Common myeloid progenitor, CD34-positive (primary cell): ENCODE results near the gene IGF2.

Experiments used
- CTCF ChIA-PET: fragments of 350-600 bp; sonication (Branson Sonifier 250); formaldehyde crosslinking; loops from one replicate; lab custom pipeline; 2021; ENCODE audit warnings: antibody characterized with exemption; lab: Charles Lee
- POLR2A ChIA-PET: fragments of 350-600 bp; sonication (Branson Sonifier 250); formaldehyde crosslinking; loops from one replicate; lab custom pipeline; 2021; ENCODE audit warnings: antibody characterized with exemption; lab: Charles Lee
- DNase-seq, 3 donors: peaks; one replicate each; pipeline versions ENCODE4 v3.0.0 to v3.0.0-alpha.2; 2013
- H3K27ac ChIP-seq, 2 experiments: 1 replicate in 1 of 2; 2 replicates in 1 of 2; pipeline ENCODE4 v1.7.0; 2013; ENCODE audit warnings: inconsistent platforms in 2 of 2, low read length in 2 of 2, mild to moderate bottlenecking in 2 of 2, low read depth in 1 of 2, moderate library complexity in 1 of 2; ENCODE audit not compliant: severe bottlenecking in 2 of 2, insufficient read depth in 1 of 2, poor library complexity in 1 of 2
- H3K27me3 ChIP-seq, 5 experiments: replicated peaks in 2 of 5; 1 replicate in 3 of 5; 2 replicates in 2 of 5; pipeline versions ENCODE4 v1.6.1 to v1.7.0; 2013; ENCODE audit warnings: low read length in 4 of 5, mild to moderate bottlenecking in 2 of 5, moderate library complexity in 2 of 5, inconsistent platforms in 1 of 5; ENCODE audit not compliant: insufficient read depth in 5 of 5, control insufficient read depth in 4 of 5
- H3K36me3 ChIP-seq, 4 experiments: 1 replicate in 2 of 4; 2 replicates in 2 of 4; pipeline versions ENCODE4 v1.6.1 to v1.7.0; 2013; ENCODE audit warnings: low read length in 3 of 4, control low read depth in 1 of 4, mild to moderate bottlenecking in 1 of 4; ENCODE audit not compliant: control insufficient read depth in 4 of 4, insufficient read depth in 4 of 4
- H3K4me1 ChIP-seq, 4 experiments: 1 replicate in 3 of 4; 2 replicates in 1 of 4; pipeline versions ENCODE4 v1.6.1 to v1.7.1; 2013; ENCODE audit warnings: low read length in 3 of 4, mild to moderate bottlenecking in 3 of 4, control low read depth in 1 of 4, inconsistent platforms in 1 of 4, moderate library complexity in 1 of 4; ENCODE audit not compliant: control insufficient read depth in 4 of 4, insufficient read depth in 4 of 4; ENCODE audit errors: control extremely low read depth in 1 of 4
- H3K4me3 ChIP-seq, 7 experiments: 1 replicate in 4 of 7; 2 replicates in 3 of 7; pipeline versions ENCODE4 v1.5.1 to v1.7.0; 2013; ENCODE audit warnings: mild to moderate bottlenecking in 7 of 7, low read length in 6 of 7, moderate library complexity in 6 of 7, inconsistent platforms in 2 of 7, low read depth in 2 of 7, control low read depth in 1 of 7; ENCODE audit not compliant: insufficient read depth in 4 of 7, control insufficient read depth in 1 of 7; ENCODE audit errors: extremely low read depth in 1 of 7
- H3K9me3 ChIP-seq, 5 experiments: 1 replicate in 4 of 5; 2 replicates in 1 of 5; pipeline versions ENCODE4 v1.6.1 to v1.7.1; 2013; ENCODE audit warnings: low read length in 4 of 5, mild to moderate bottlenecking in 2 of 5, inconsistent platforms in 1 of 5, low read depth in 1 of 5, moderate library complexity in 1 of 5; ENCODE audit not compliant: control insufficient read depth in 4 of 5, insufficient read depth in 2 of 5; ENCODE audit errors: control extremely low read depth in 1 of 5
- WGBS: methylation state at CpG from one replicate; pipeline ENCODE4 v1.1.5; 2013; ENCODE audit not compliant: insufficient coverage; 5-methylcytosine and 5-hydroxymethylcytosine counted together

IGF2 gene

GRCh38 chr11:2132246-2132645 lies 6.9 kb downstream of the IGF2 start:
- Histone ChIP-seq H3K4me1 (peaks cover 0 to 3% (median 0%) of the 10 kb centered on the region in 4 experiments), H3K36me3 (no peaks in the 10 kb centered on the region), H3K9me3 (no peaks in the 10 kb centered on the region), H3K4me3 (no peak overlapping the region), H3K27me3 (peaks cover 0 to 74% (median 18%) of the 10 kb centered on the region in 5 experiments), H3K27ac (no peak overlapping the region)
- ChIA-PET POLR2A (no interaction called here), CTCF (interaction anchor here (2.0 kb wide), 1 partner anchor 18 kb away, joined by 5 read pairs; no protein-coding TSS in a partner anchor)
- no peak for DNase-seq
- 87% methylated on average over 3 of the region's 6 CpGs for WGBS

DNA sequence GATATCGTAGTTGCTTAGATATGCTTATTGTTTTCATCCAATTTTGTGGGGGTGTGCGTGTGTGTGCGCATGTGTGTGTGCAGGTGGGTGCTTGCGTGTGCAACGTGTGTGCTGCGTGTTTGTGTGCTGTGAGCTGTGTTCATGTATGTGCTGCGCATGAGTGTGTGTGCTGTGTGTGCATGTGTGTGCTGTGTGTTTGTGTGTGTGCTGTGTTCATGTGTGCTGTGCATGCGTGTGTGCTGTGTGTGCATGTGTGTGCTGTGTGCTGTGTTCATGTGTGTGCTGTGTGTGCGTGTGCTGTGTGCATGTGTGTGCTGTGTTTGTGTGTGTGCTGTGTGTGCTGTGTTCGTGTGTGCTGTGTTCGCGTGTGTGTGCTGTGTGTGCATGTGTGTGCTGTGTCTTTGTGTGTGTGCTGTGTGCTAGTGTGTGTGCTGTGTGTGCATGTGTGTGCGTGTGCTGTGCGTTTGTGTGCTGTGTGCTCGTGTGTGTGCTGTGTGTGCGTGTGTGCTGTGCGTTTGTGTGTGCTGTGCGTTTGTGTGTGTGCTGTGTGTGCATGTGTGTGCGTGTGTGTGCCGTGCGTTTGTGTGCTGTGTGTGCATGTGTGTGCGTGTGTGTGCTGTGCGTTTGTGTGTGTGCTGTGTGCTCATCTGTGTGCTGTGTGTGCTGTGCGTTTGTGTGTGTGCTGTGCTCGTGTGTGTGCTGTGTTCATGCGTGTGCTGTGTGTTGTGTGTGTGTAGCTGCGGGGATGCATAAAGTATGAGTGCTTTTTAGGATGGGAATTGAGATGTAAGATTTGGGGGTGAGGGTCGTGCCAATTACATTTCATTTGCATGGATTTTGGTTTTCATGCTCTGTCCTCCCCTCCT lies 7.6 kb downstream of the IGF2 start:
- 91% methylated on average over 23 of the region's 28 CpGs for WGBS
- POLR2A ChIA-PET: no interaction called here
- H3K36me3 ChIP-seq: no peaks in the 10 kb centered on the region
- H3K4me1 ChIP-seq: no peaks in the 10 kb centered on the region
- CTCF ChIA-PET: interaction anchor here (1.5 kb wide), 1 partner anchor 20 kb away, joined by 6 read pairs; no protein-coding TSS in a partner anchor
- H3K27ac ChIP-seq: no peak overlapping the region
- H3K27me3 ChIP-seq: peaks cover 0 to 68% (median 18%) of the 10 kb centered on the region in 5 experiments
- no peak for DNase-seq
- no peaks in the 10 kb centered on the region for H3K9me3 ChIP-seq
- no peak overlapping the region for H3K4me3 ChIP-seq

DNA sequence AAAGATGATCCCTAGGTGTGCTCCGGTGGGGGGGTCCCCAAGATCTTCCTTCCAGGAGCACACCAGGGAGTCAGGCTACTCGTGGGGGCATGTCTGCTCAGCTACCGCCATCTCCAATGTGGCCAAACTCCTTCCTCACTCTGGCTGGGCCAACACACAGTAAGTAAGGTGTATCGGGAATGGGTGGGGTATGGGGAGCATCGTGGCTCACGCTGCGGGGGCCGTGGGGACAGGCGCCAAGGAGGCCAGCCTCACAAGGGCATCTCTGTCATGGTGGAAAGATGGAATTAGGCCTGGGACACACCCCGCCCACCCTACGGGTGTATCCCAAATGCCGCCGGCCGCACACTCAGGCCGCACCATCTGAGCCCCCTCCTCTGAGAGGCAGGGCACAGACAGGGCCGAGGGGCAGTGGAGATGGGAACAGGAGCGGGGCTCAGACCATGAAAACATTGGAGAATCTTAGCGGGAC lies 8.3 kb downstream of the IGF2 start:
- 91% methylated on average over 16 of the region's 18 CpGs for WGBS
- no peak for DNase-seq
- no peaks in the 10 kb centered on the region for H3K9me3 ChIP-seq
- peaks cover 0 to 61% (median 12%) of the 10 kb centered on the region in 5 experiments for H3K27me3 ChIP-seq
- no peaks in the 10 kb centered on the region for H3K36me3 ChIP-seq
- ChIA-PET CTCF (interaction anchor here (0.6 to 1.5 kb wide), 2 partner anchors 21 to 331 kb away, joined by 4 to 6 read pairs; no protein-coding TSS in a partner anchor), POLR2A (no interaction called here)
- no peaks in the 10 kb centered on the region for H3K4me1 ChIP-seq
- no peak overlapping the region for H3K4me3 ChIP-seq
- no peak overlapping the region for H3K27ac ChIP-seq

DNA sequence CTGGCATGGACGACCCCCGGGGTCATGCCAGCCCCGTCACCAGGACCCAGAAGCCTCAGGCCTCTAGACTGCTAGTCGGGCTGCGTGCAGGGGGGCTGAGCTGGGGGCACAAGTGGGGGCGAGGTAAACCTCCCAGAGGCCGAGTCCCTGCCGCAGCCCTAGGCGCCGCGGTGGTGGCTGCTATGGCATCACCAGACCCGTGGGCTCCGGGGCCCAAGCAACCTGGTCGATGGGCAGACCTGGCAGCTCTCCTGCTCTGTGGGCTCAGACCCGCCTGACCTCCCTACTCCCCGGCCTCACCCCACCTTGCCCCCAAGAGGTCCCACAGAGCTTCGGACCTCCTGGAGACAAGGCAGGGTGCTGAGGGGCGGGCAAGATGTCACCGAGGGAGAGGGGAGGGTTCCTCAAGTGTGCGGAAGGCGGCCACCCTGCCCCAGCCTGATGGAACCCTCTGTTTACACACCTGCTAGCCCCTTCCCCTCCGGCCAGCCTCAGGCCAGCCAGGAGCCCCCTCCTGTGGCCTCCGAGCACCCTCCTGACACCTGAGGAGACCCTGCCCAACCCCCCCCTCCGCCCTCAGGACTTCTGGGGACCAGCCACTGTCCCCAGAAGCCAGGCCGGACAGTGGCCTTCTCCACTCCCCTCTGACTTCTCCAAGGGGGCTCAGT lies 9.4 kb downstream of the IGF2 start:
- ChIA-PET POLR2A (no interaction called here), CTCF (no interaction called here)
- WGBS: 99% methylated on average over 18 of the region's 25 CpGs
- no peak for DNase-seq
- no peak overlapping the region for H3K27ac ChIP-seq
- H3K4me1 ChIP-seq: no peaks in the 10 kb centered on the region
- no peak overlapping the region for H3K4me3 ChIP-seq
- no peaks in the 10 kb centered on the region for H3K9me3 ChIP-seq
- H3K27me3 ChIP-seq: peaks cover 0 to 50% (median 7%) of the 10 kb centered on the region in 5 experiments
- H3K36me3 ChIP-seq: no peaks in the 10 kb centered on the region

DNA sequence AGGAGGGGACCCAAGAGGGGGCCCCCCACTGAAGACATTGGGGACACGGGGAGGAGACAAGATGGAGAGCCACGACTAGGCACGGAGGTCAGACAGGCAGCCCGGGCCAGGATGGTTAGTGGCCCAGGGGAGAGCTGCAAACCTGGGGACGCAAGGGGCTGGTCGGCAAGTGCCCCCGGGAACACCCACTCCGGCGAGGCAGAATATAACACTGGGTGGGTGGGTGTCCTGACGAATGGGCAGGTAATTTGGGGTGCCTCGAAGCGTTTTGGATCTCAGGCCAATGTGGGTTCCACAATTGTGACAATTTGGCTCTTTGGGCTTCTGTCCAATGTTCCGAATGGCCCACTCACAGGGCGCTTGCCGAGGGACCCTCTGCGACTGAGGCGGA lies 9.9 kb downstream of the IGF2 start:
- DNase-seq: no peak
- peaks cover 0 to 45% (median 5%) of the 10 kb centered on the region in 5 experiments for H3K27me3 ChIP-seq
- no peak overlapping the region for H3K4me3 ChIP-seq
- WGBS: 96% methylated on average over 16 of the region's 17 CpGs
- no peaks in the 10 kb centered on the region for H3K4me1 ChIP-seq
- H3K27ac ChIP-seq: no peak overlapping the region
- no peaks in the 10 kb centered on the region for H3K36me3 ChIP-seq
- ChIA-PET CTCF (no interaction called here), POLR2A (no interaction called here)
- no peaks in the 10 kb centered on the region for H3K9me3 ChIP-seq

DNA sequence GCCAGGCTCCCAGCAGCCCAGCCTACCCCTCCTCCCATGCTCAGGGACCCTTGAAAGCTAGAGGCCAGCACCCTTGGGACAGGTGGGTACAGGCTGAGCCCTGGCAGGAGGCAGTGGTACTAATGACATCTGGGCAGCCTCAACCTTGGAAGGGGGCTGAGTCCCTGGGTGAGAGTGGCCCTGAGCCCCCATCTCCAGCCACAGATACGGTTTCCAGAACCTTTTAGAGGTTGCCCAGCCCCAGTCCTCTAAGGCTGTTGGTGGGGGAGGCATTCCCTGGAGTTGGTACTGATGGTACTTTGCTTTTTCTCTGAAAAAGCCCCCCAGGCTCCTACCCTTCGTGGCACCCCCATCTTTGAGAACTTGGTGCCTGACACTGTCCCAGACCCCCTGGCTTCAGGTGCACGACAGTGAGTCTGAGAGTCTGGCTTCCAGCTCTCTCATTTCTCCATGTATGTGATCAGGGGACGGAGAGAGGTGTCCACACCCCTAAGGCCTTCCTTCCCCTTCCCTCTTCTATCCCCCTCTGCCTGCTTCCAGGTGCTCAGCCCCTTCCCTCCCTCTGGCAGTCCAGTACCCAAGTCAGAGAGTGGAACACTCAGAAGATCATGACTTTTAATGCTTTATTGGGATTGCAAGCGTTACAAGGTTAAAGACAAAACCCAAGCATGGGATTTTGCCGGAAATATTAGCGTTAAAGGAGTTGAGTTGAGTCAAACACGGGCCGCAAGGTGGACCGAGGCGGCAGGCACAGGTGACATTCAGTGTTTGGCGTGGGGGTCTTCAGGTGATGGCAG lies 10.5 kb downstream of the IGF2 start:
- Histone ChIP-seq H3K4me1 (no peaks in the 10 kb centered on the region), H3K4me3 (no peak overlapping the region), H3K9me3 (no peaks in the 10 kb centered on the region), H3K36me3 (no peaks in the 10 kb centered on the region), H3K27me3 (peaks cover 0 to 39% (median 5%) of the 10 kb centered on the region in 5 experiments), H3K27ac (no peak overlapping the region)
- ChIA-PET POLR2A (no interaction called here), CTCF (no interaction called here)
- DNase-seq: no peak
- WGBS: 93% methylated on average over 12 of the region's 12 CpGs
